ENCODE data around the gene MNAT1.
A peak's percentile ranks its signal among the peaks of the same experiment; 100 is the strongest.

Gene MNAT1

DNA sequence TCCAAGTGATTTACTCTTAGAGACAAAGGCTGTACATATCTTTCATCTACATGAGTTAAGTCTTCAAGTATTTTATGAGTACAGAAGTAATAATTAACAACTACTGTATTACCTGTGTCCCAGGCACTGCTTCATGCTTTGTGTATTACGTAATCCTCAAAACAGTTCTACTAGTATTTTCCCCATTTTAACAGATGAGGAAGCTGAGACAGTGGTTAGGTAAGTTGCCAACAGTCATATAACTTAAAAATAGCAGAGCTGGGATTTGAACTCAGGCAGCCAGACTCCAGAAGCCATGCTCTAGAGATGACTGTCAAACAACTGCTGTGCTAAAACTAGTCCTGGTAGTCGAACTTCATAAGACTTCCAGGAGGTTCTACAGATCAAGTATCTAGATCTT, 235.6 kb downstream of the MNAT1 start:
- Mint-ChIP-seq H3K36me3 (peaks cover 8% of the 10 kb centered on the region), H3K27me3 (no peaks in the 10 kb centered on the region), H3K27ac (no peak overlapping the region), H3K4me3 (no peak overlapping the region), H3K9me3 (ENCODE audit: low read depth) (no peaks in the 10 kb centered on the region), H3K4me1 (ENCODE audit: low read depth) (peaks cover 4% of the 10 kb centered on the region)

- Mint-ChIP-seq H3K27me3 (no peaks in the 10 kb centered on the region), H3K4me3 (no peak overlapping the region), H3K4me1 (ENCODE audit: low read depth) (peaks cover 9% of the 10 kb centered on the region), H3K36me3 (peaks cover 9% of the 10 kb centered on the region), H3K27ac (no peak overlapping the region), H3K9me3 (ENCODE audit: low read depth) (no peaks in the 10 kb centered on the region)
Measured at GRCh38 chr14:60971271-60971670, 236.7 kb downstream of the MNAT1 start.

DNA sequence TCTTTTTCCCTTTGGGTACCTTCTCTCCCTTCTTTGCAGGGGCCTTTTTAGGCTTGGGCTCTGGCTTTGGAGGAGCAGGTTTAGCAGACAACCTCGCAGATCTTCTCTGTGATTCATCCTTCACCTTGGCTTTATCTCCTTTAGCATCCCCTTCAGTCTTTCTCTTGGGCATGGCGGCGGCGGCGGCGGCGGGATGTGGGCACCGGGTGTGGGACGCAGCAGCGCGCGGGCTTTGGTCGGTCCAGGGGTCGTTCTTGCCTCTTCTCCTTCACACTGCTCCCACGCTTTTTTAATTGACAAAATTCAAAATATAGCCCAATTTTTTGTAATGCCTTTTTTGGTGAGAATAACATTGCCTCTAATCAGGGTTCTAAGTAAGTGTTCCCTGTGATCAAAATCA, 237.7 kb downstream of the MNAT1 start:
- H3K4me3 Mint-ChIP-seq = no peak overlapping the region
- peaks cover 14% of the 10 kb centered on the region for H3K4me1 Mint-ChIP-seq (ENCODE audit: low read depth)
- H3K27ac Mint-ChIP-seq = no peak overlapping the region
- H3K9me3 Mint-ChIP-seq (ENCODE audit: low read depth) = no peaks in the 10 kb centered on the region
- no peaks in the 10 kb centered on the region for H3K27me3 Mint-ChIP-seq
- H3K36me3 Mint-ChIP-seq = peaks cover 15% of the 10 kb centered on the region

DNA sequence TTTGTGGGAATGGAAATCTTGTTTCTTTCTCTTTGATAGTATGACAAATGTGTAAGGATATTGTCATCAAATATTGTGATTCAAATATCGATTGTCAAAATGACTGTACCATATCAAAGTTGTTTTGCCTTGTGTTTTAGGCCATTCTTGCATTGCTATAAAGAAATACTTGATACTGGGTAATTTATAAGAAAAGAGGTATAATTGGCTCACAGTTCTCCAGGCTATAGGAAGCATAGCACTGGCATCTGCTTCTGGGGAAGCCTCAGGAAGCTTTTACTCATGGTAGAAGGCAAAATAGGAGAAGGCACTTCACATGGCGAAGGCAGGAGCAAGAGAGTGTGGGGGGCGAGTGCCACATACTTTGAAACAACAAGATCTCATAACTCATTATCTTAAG, 238.5 kb downstream of the MNAT1 start:
- Mint-ChIP-seq H3K4me1 (ENCODE audit: low read depth) (peaks cover 20% of the 10 kb centered on the region), H3K9me3 (ENCODE audit: low read depth) (no peaks in the 10 kb centered on the region), H3K27ac (no peak overlapping the region), H3K36me3 (peaks cover 18% of the 10 kb centered on the region), H3K4me3 (no peak overlapping the region), H3K27me3 (no peaks in the 10 kb centered on the region)

- H3K9me3 Mint-ChIP-seq (ENCODE audit: low read depth) = no peaks in the 10 kb centered on the region
- H3K27me3 Mint-ChIP-seq = no peaks in the 10 kb centered on the region
- no peak overlapping the region for H3K4me3 Mint-ChIP-seq
- H3K36me3 Mint-ChIP-seq = peaks cover 22% of the 10 kb centered on the region
- H3K27ac Mint-ChIP-seq = no peak overlapping the region
- H3K4me1 Mint-ChIP-seq (ENCODE audit: low read depth) = peaks cover 30% of the 10 kb centered on the region
Measured at GRCh38 chr14:60974090-60974651, 239.6 kb downstream of the MNAT1 start.

GRCh38 chr14:60975551-60975950, 241.0 kb downstream of the MNAT1 start:
- Mint-ChIP-seq H3K9me3 (ENCODE audit: low read depth) (no peaks in the 10 kb centered on the region), H3K36me3 (peaks cover 25% of the 10 kb centered on the region), H3K4me3 (no peak overlapping the region), H3K27ac (no peak overlapping the region), H3K4me1 (ENCODE audit: low read depth) (peaks cover 37% of the 10 kb centered on the region), H3K27me3 (no peaks in the 10 kb centered on the region)

GRCh38 chr14:60977847-60978246, 243.3 kb downstream of the MNAT1 start:
- Mint-ChIP-seq H3K9me3 (ENCODE audit: low read depth) (no peaks in the 10 kb centered on the region), H3K4me3 (peak overlapping the region; percentile 54), H3K4me1 (ENCODE audit: low read depth) (peaks cover 37% of the 10 kb centered on the region), H3K27me3 (no peaks in the 10 kb centered on the region), H3K27ac (no peak overlapping the region), H3K36me3 (peaks cover 25% of the 10 kb centered on the region)

DNA sequence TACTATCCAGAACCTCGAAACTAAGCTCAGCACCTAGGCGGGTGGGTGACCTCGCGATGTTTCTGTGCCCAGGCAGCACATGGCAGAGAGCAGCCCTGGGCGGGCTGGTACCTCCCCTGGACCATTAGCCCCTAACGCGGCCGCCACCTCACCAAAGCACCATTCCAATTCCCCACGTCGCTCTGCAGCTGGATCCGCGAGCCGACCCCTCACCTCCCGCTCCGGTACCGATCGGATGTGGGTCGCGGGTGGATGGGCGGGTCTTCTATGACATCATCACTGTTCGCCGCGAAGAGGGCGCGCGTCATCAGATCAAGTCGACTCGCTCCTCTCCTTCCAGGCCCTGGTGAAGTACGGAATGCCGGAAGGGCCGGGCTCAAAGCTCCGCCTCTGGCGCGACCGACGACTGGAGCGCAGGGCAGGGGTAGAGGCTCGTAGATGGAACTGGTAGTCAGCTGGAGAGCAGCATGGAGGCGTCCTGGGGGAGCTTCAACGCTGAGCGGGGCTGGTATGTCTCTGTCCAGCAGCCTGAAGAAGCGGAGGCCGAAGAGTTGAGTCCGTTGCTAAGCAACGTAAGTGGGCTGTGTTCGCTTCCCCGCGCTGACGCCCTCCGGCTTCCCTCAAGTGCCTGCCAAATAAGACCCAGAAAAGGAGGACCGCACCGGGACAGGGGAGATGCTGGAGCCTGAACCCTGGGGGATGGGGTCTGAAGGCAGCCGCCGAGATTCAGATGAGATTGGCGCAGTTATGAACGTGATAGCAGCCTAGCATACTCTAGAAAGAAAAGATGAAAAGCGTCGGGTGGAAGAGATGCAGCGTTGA, 246.5 kb downstream of the MNAT1 start, which contains the start of the genes SLC38A6 and TRMT5:
TSS of gene SLC38A6 (plus strand) at position 435 of the 822 bp plus-strand sequence. CDS start at position 468, 33 bp downstream.
TSS of gene TRMT5 (minus strand) at position 269 of the 822 bp plus-strand sequence. CDS start at position 163, 106 bp downstream.
- no peaks in the 10 kb centered on the region for H3K27me3 Mint-ChIP-seq
- peaks cover 32% of the 10 kb centered on the region for H3K4me1 Mint-ChIP-seq (ENCODE audit: low read depth)
- H3K27ac Mint-ChIP-seq = no peak within 1 kb of the TSS
- H3K36me3 Mint-ChIP-seq = peaks cover 24% of the 10 kb centered on the region
- no peak within 1 kb of the TSS for H3K4me3 Mint-ChIP-seq
- no peaks in the 10 kb centered on the region for H3K9me3 Mint-ChIP-seq (ENCODE audit: low read depth)

GRCh38 chr14:60981633-60982455, 247.3 kb downstream of the MNAT1 start:
- Mint-ChIP-seq H3K4me1 (ENCODE audit: low read depth) (peaks cover 28% of the 10 kb centered on the region), H3K4me3 (no peak overlapping the region), H3K27ac (no peak overlapping the region), H3K36me3 (peaks cover 22% of the 10 kb centered on the region), H3K27me3 (no peaks in the 10 kb centered on the region), H3K9me3 (ENCODE audit: low read depth) (no peaks in the 10 kb centered on the region)

GRCh38 chr14:60984196-60984595, 249.6 kb downstream of the MNAT1 start:
- Mint-ChIP-seq H3K9me3 (ENCODE audit: low read depth) (no peaks in the 10 kb centered on the region), H3K36me3 (peaks cover 14% of the 10 kb centered on the region), H3K4me3 (no peak overlapping the region), H3K4me1 (ENCODE audit: low read depth) (peaks cover 13% of the 10 kb centered on the region), H3K27me3 (no peaks in the 10 kb centered on the region), H3K27ac (no peak overlapping the region)

GRCh38 chr14:60986500-60986899, 251.9 kb downstream of the MNAT1 start:
- H3K4me1 Mint-ChIP-seq (ENCODE audit: low read depth) = peaks cover 7% of the 10 kb centered on the region
- no peak overlapping the region for H3K27ac Mint-ChIP-seq
- peaks cover 15% of the 10 kb centered on the region for H3K36me3 Mint-ChIP-seq
- H3K4me3 Mint-ChIP-seq = no peak overlapping the region
- H3K9me3 Mint-ChIP-seq (ENCODE audit: low read depth) = no peaks in the 10 kb centered on the region
- H3K27me3 Mint-ChIP-seq = no peaks in the 10 kb centered on the region

DNA sequence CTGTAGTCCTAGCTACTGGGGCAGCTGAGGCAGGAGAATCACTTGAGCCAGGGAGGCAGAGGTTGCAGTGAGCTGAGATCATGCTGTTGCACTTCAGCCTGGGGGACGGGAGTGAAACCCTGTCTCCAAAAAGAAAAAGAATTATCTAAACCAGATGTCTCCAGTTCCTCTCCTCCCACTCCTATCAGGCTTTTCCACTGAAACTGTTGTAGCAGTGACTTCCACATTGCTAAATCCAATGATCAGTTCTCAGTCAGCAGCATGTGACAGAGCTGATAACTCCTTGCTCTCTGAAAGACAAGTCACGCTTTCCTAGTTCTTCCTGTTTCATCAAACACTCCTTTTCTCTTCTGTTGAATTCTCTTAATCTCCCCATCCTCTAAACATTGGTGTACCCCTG, 255.0 kb downstream of the MNAT1 start:
- no peaks in the 10 kb centered on the region for H3K27me3 Mint-ChIP-seq
- peaks cover 22% of the 10 kb centered on the region for H3K36me3 Mint-ChIP-seq
- H3K4me1 Mint-ChIP-seq (ENCODE audit: low read depth) = peaks cover 7% of the 10 kb centered on the region
- H3K9me3 Mint-ChIP-seq (ENCODE audit: low read depth) = no peaks in the 10 kb centered on the region
- no peak overlapping the region for H3K4me3 Mint-ChIP-seq
- no peak overlapping the region for H3K27ac Mint-ChIP-seq

- peaks cover 43% of the 10 kb centered on the region for H3K36me3 Mint-ChIP-seq
- H3K4me3 Mint-ChIP-seq = no peak overlapping the region
- H3K27ac Mint-ChIP-seq = no peak overlapping the region
- no peaks in the 10 kb centered on the region for H3K4me1 Mint-ChIP-seq (ENCODE audit: low read depth)
- peaks cover 4% of the 10 kb centered on the region for H3K9me3 Mint-ChIP-seq (ENCODE audit: low read depth)
- no peaks in the 10 kb centered on the region for H3K27me3 Mint-ChIP-seq
Measured at GRCh38 chr14:60998617-60999016, 264.1 kb downstream of the MNAT1 start.

- Mint-ChIP-seq H3K4me3 (no peak overlapping the region), H3K27ac (no peak overlapping the region), H3K27me3 (no peaks in the 10 kb centered on the region), H3K4me1 (ENCODE audit: low read depth) (no peaks in the 10 kb centered on the region), H3K9me3 (ENCODE audit: low read depth) (peaks cover 4% of the 10 kb centered on the region), H3K36me3 (peaks cover 48% of the 10 kb centered on the region)
Measured at GRCh38 chr14:60999536-60999935, 265.0 kb downstream of the MNAT1 start.

DNA sequence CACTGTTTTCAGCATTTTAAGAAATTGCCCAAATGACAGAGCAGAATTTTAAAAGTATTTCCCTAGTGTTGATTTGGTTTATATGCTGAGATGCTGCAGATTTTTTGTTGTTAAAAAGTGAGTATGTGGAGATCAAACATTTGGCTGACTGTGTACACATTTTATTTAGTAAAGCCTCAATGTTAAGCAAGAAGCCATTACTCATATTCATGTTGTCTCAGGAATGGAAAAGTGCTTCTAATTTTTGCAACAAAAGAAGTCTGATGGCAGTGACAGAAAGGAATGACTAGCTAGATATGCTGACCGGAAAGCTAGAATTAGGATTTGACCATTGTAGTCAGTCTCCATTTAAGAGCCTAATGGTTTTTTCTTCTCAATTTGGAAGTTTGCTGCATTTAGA, 269.0 kb downstream of the MNAT1 start:
- peaks cover 29% of the 10 kb centered on the region for H3K36me3 Mint-ChIP-seq
- H3K4me3 Mint-ChIP-seq = no peak overlapping the region
- peaks cover 4% of the 10 kb centered on the region for H3K9me3 Mint-ChIP-seq (ENCODE audit: low read depth)
- H3K27me3 Mint-ChIP-seq = no peaks in the 10 kb centered on the region
- H3K27ac Mint-ChIP-seq = no peak overlapping the region
- no peaks in the 10 kb centered on the region for H3K4me1 Mint-ChIP-seq (ENCODE audit: low read depth)
